GM19395 (cell line): ENCODE results near the gene KAT6B.
"Not testable (repeated sequence)": the region's sequence is repeated elsewhere in the genome, so short reads cannot be mapped to it uniquely, and the experiment has no call there.

Experiments used
- ATAC-seq: cut with Tn5 transposase; IDR thresholded peaks from one replicate; pipeline ENCODE4 v1.9.1; 2021; ENCODE audit warnings: mild to moderate bottlenecking, moderate library complexity; ENCODE audit not compliant: unreplicated experiment

Gene KAT6B

DNA sequence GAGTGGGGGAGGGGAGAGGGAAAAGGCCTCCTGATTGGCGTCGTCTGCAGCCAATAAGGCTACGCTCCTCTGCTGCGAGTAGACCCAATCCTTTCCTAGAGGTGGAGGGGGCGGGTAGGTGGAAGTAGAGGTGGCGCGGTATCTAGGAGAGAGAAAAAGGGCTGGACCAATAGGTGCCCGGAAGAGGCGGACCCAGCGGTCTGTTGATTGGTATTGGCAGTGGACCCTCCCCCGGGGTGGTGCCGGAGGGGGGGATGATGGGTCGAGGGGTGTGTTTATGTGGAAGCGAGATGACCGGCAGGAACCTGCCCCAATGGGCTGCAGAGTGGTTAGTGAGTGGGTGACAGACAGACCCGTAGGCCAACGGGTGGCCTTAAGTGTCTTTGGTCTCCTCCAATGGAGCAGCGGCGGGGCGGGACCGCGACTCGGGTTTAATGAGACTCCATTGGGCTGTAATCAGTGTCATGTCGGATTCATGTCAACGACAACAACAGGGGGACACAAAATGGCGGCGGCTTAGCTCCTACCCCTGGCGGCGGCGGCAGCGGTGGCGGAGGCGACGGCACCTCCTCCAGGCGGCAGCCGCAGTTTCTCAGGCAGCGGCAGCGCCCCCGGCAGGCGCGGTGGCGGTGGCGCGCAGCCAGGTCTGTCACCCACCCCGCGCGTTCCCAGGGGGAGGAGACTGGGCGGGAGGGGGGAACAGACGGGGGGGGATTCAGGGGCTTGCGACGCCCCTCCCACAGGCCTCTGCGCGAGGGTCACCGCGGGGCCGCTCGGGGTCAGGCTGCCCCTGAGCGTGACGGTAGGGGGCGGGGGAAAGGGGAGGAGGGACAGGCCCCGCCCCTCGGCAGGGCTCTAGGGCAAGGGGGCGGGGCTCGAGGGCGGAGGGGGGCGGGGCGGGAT is at the start of gene KAT6B:
KAT6B (plus strand) TSS at position 459 of the 903 bp plus-strand sequence. CDS start 16,258 bp downstream, outside the sequence.
- ATAC-seq, result peak; percentile 92

- ATAC-seq, result no peak
Observed at GRCh38 chr10:74778436-74779094, 47.8 kb upstream of the KAT6B start.

DNA sequence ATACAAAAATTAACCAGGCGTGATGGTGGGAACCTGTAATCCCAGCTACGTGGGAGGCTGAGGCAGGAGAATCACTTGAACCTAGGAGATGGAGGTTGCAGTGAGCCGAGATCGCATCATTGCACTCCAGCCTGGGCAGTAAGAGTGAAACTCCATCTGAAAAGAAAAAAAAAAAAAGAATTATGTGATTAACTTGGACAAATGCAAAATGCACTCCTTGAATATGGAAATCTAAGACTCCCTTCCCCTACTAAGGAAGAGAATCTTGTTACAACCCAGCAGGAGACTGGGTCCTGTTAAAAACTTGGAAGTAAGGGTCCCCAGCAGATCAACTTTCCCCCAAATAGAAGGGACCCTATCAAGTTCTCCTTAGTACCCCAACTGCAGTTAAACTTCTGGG is 44.5 kb upstream of the KAT6B start:
- ATAC-seq, result not testable (repeated sequence)

DNA sequence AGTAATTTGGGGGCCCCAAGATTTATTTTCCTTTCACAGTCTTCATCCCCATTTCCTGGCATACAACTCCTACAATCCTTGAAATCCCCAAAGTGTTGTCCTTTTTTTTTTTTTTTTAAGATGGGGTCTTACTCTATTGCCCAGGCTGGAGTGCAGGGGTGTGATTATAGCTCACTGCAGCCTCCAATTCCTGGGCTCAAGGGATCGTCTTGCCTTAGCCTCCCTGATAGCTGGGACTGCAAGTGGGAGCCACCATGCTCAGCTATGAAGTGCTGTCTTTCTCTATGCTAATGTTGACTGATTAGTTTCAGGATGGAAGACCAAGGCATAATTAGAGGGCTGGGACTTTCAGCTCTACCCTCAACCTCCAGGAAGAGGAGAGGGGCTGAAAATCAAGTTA is 41.9 kb upstream of the KAT6B start:
- ATAC-seq, result no peak

- ATAC-seq, result no peak
Observed at GRCh38 chr10:74786126-74786525, 40.3 kb upstream of the KAT6B start.

DNA sequence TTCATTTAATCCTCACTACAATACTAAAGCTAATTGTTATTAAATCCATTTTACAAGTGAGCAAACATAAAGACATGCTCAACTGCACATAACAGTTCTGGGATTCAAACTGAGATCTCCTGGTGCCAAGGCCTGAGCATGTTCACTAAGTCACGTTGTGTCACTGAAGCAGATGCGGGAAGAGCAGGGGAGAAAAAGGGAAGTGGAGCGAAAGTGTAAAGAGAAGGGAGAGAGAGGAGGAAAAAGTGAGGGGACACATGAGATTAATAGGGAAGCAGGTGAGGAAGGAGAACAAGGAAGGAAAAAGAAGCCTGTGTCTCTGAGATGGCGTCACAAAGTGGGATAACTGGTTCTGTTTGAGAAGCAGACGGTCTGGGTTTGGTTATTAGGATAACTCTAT is 38.9 kb upstream of the KAT6B start:
- no peak for ATAC-seq

- ATAC-seq, result not testable (repeated sequence)
Observed at GRCh38 chr10:74791979-74792378, 34.4 kb upstream of the KAT6B start.

DNA sequence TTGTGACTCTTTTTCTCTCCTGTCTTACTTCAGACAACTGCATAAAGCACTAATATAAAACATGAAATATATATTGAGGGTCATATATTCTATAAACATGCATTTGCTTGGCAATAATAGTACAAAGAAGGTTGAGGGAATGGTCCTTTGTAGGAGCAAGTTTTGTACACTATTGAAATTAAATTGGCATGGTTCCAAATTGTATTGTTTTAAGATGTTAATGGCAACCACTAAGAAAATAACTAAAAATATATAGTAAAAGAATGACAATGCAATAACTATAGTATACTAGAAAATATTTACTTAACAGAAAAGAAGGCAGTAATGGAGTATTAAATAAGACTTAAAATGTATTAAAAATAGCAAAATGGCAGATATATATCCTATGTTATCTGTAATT is 33.7 kb upstream of the KAT6B start:
- no peak for ATAC-seq

DNA sequence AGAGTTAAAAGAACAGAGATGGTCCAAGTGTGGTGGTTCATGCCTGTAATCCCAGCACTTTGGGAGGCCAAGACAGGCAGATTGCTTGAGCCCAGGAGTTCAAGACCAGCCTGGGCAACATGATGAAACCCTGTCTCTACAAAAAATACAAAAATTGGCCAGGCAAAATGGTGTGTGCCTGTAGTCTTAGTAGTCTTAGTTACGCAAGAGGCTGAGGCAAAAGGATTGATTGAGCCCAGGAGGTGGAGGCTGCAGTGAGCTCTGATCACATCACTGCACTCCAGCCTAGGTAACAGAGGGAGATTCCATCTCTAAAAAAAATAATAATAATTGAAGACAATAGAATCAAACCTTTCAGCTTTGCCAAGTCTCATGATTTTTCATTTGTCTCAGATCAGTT is 33.2 kb upstream of the KAT6B start:
- ATAC-seq, result not testable (repeated sequence)

GRCh38 chr10:74794531-74794930 is 31.9 kb upstream of the KAT6B start:
- no peak for ATAC-seq

- no peak for ATAC-seq
Observed at GRCh38 chr10:74797550-74797949, 28.9 kb upstream of the KAT6B start.

GRCh38 chr10:74799721-74800221 is 26.6 kb upstream of the KAT6B start:
- ATAC-seq, result no peak

DNA sequence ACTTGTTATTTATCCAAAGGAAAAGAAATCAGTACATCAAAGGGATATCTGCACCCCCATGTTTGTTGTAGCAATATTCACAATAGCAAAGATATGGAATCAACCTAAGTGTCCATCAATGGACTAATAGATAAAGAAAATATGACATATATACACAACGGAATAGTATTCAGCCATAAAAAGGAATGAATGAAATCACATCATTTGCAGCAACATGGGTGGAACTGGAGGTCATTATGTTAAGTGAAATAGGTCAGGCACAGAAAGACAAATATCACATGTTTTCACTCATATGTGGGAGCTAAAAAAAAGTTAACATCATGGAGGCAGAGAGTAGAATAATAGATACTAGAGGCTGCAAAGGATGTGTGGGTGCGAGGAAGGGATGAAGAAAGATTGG is 25.0 kb upstream of the KAT6B start:
- ATAC-seq, result no peak

DNA sequence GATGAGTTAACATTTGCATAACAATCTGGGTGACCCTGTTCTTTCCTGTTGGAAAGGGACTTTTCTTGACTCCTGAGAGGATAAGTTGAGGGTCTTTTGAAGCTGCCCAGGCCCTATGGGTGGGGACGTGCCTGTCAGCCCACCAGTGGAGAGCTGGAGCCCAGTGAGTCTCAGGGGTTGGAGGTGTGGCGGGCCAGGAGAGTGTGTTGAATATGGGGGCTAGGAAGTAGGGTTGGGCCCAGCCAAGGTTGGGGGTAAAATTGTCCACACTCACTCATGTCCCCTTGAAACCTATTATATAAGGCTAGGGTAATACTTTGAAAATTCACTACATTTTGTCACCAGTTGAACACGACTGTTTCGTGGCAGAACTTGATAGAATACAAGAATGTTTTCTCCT is 17.9 kb upstream of the KAT6B start:
- ATAC-seq, result no peak

DNA sequence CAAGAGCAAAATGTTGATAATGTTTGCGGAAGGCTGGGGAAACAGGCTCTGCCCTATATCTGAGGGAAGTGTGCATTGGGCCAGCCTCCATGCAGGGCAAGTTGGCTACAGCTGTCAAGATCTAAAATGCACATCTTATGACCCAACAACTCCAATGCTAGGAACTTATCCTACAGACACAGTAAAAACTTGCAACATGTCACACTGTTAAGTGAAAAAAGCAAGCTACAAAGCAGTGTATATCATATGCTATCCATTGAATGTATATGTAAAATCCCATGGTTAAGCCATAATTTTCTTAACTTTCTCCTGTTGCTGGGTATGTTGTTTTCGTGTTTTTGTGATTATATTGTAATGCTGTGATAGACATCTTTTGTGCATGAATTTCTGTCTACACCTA is 16.3 kb upstream of the KAT6B start:
- no peak for ATAC-seq

DNA sequence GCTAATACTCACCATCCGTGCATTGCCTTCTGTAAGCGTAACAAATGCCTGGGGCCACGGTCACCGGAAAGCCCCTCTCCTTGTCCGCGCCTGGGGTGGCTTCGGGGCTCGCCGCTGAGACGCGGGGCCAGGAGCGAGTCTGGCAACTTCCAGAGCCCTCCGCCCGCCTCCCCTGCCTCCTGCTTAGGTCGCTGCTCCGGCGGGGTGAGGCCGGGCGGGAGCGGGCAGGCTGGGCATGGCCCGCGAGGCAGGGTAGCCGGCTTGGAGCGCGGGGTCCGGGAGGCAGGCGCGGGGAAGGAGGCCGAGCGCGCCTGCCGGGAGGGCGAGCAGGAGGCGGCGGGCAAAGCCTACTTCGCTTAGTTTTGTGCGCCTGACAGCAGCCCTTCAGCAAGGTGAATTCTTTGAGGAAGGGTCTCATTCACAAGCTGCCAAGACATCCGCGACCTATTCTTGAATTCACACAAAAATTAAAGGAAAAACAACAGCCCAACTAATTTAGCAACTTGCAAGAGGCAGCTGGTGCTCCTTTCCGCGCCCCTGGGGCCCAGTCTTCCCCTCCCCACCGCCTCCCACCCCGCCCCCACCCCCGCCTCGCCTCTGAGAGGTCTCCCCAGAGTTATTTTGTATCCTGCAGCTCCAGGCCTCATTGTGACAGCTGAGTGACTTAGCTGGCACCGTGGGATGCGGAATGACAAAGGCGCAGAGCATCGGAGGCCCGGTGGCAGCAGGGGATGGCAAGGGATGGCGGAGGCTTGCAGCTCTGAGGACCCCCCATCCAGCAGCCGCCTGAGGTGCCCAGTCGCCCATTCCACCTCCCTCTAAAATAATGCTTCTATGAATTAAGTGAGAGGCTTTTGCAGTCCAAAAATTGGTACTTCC is 12.8 kb upstream of the KAT6B start:
- no peak for ATAC-seq

- no peak for ATAC-seq
Observed at GRCh38 chr10:74814797-74815196, 11.6 kb upstream of the KAT6B start.

DNA sequence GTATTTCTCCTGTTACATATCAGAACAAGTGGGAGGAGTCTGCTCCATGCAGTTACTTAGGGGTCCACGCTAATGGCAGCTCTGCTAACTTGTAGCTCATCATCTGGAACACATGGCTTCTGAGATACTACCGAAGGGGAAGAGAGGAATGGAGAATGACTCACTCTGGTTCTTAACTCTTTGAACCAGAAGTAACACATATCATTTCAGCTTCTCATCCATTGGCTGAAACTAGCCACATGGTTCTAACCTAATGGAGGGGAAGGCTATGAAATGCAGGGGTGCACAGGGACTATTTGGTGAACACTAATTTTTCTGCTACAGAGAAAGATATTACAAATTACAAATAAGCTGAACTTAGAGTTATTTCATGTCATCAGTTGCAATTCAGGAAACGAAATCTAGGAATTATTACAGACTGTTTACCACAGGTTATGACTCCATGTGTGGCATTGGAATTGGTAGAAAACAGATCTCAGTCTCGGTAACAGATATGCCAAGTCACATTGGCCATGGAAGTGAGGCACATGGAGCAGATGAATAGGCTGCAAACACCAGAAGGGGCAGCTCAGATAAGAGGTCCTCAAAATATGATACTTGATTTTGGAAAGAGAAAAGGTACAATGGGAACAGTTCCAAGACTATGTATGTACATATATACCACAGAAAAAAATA is 9.4 kb upstream of the KAT6B start:
- ATAC-seq, result no peak

- no peak for ATAC-seq
Observed at GRCh38 chr10:74821501-74821900, 4.9 kb upstream of the KAT6B start.

GRCh38 chr10:74822101-74822500 is 4.3 kb upstream of the KAT6B start:
- ATAC-seq, result no peak
